ENCODE results near the gene CCNY.
A peak's percentile ranks its signal among the peaks of the same experiment; 100 is the strongest.

CCNY gene

GRCh38 chr10:35564341-35564968 lies 228.1 kb downstream of the CCNY start:
- DNase-seq = peak; percentile 51

- DNase-seq = peak; percentile 43
Measured at GRCh38 chr10:35565602-35566081, 229.3 kb downstream of the CCNY start.

- DNase-seq = no peak
Measured at GRCh38 chr10:35567951-35568350, 231.6 kb downstream of the CCNY start.

- DNase-seq = no peak
Measured at GRCh38 chr10:35568483-35569015, 232.2 kb downstream of the CCNY start.

GRCh38 chr10:35569111-35569707 lies 232.9 kb downstream of the CCNY start:
- no peak for DNase-seq

GRCh38 chr10:35569836-35570235 lies 233.5 kb downstream of the CCNY start:
- no peak for DNase-seq

GRCh38 chr10:35570397-35570796 lies 234.1 kb downstream of the CCNY start:
- DNase-seq = no peak

- DNase-seq = no peak
Measured at GRCh38 chr10:35572583-35572982, 236.3 kb downstream of the CCNY start.

GRCh38 chr10:35573796-35574195 lies 237.5 kb downstream of the CCNY start:
- DNase-seq = no peak

GRCh38 chr10:35574924-35575352 lies 238.6 kb downstream of the CCNY start:
- DNase-seq = peak; percentile 90

GRCh38 chr10:35575640-35576039 lies 239.3 kb downstream of the CCNY start:
- no peak for DNase-seq

- DNase-seq = no peak
Measured at GRCh38 chr10:35576730-35577129, 240.4 kb downstream of the CCNY start.

GRCh38 chr10:35577926-35578617 lies 241.8 kb downstream of the CCNY start:
- DNase-seq = peak; percentile 13

- no peak for DNase-seq
Measured at GRCh38 chr10:35578618-35578956, 242.3 kb downstream of the CCNY start.

- no peak for DNase-seq
Measured at GRCh38 chr10:35579116-35579515, 242.8 kb downstream of the CCNY start.

GRCh38 chr10:35579726-35580422 lies 243.6 kb downstream of the CCNY start:
- no peak for DNase-seq

GRCh38 chr10:35580423-35580770 lies 244.1 kb downstream of the CCNY start:
- no peak for DNase-seq

GRCh38 chr10:35581655-35582054 lies 245.3 kb downstream of the CCNY start:
- no peak for DNase-seq

- no peak for DNase-seq
Measured at GRCh38 chr10:35584946-35585345, 248.6 kb downstream of the CCNY start.

GRCh38 chr10:35585356-35585755 lies 249.0 kb downstream of the CCNY start:
- DNase-seq = no peak

GRCh38 chr10:35585903-35586535 lies 249.7 kb downstream of the CCNY start:
- DNase-seq = no peak

GRCh38 chr10:35588836-35589235 lies 252.5 kb downstream of the CCNY start:
- DNase-seq = no peak

- DNase-seq = no peak
Measured at GRCh38 chr10:35592441-35592840, 256.1 kb downstream of the CCNY start.
